ENCODE results near the gene POLR3B. TPM values are rescaled to one million over a fixed set of nuclear protein-coding genes. Genes with fewer than 3 reads are reported as not detected.
A peak's percentile ranks its signal among the peaks of the same experiment; 100 is the strongest.
"Not testable (repeated sequence)": the region's sequence is repeated elsewhere in the genome, so short reads cannot be mapped to it uniquely, and the experiment has no call there.

Gene POLR3B
- total RNA-seq: 5.2 TPM
- polyA plus RNA-seq: 1 to 10 TPM; 3.4 to 5.7 (median 4.6) TPM

- Histone ChIP-seq H3K4me3 (ENCODE audit: low read depth, low read length) (peak within 1 kb of the TSS; percentile 85), H3K27ac (ENCODE audit: insufficient read depth, low read length, poor library complexity, severe bottlenecking) (peak within 1 kb of the TSS; percentile 89), H3K4me1 (ENCODE audit: control insufficient read depth, insufficient read depth, low read length, poor library complexity, severe bottlenecking) (peaks cover 14% of the 10 kb centered on the region), H3K27me3 (ENCODE audit: control insufficient read depth, insufficient read depth, low read length) (no peaks in the 10 kb centered on the region), H3K9me3 (ENCODE audit: control insufficient read depth in 2 of 2, low read length in 2 of 2) (no peaks in the 10 kb centered on the region), H3K36me3 (ENCODE audit: control insufficient read depth, insufficient read depth, low read length) (no peaks in the 10 kb centered on the region)
- peaks cover 4% of the 10 kb centered on the region for H3K27me3 Mint-ChIP-seq
- peak; percentile 90 to 98 (median 98) for DNase-seq
- peak; percentile 93 for ATAC-seq (ENCODE audit: low read depth in 2 of 2)
- peaks cover 0 to 1% (median 0%) of the 10 kb centered on the region in 7 donors for H3K9me3 Mint-ChIP-seq
- peak within 1 kb of the TSS; percentile 91 to 95 (median 92) for H3K27ac Mint-ChIP-seq
- H3K4me1 Mint-ChIP-seq: peaks cover 11 to 19% (median 15%) of the 10 kb centered on the region in 4 donors
- H3K36me3 Mint-ChIP-seq: no peaks in the 10 kb centered on the region
- H3K4me3 Mint-ChIP-seq: peak within 1 kb of the TSS; percentile 85 to 95 (median 90)
Measured at GRCh38 chr12:106357549-106358395, at the start of gene POLR3B. POLR3B (plus strand) TSS chr12:106357748; CDS start chr12:106357880, 132 bp downstream.

GRCh38 chr12:106308121-106308520, 49.4 kb upstream of the POLR3B start:
- Histone ChIP-seq H3K27ac (ENCODE audit: insufficient read depth, low read length, poor library complexity, severe bottlenecking) (no peak overlapping the region), H3K4me1 (ENCODE audit: control insufficient read depth, insufficient read depth, low read length, poor library complexity, severe bottlenecking) (peaks cover 47% of the 10 kb centered on the region), H3K4me3 (ENCODE audit: low read depth, low read length) (peak overlapping the region; percentile 35), H3K9me3 (ENCODE audit: control insufficient read depth in 2 of 2, low read length in 2 of 2) (no peaks in the 10 kb centered on the region), H3K36me3 (ENCODE audit: control insufficient read depth, insufficient read depth, low read length) (peaks cover 49% of the 10 kb centered on the region), H3K27me3 (ENCODE audit: control insufficient read depth, insufficient read depth, low read length) (no peaks in the 10 kb centered on the region)
- Mint-ChIP-seq H3K27me3 (peaks cover 6% of the 10 kb centered on the region), H3K4me1 (peaks cover 51 to 88% (median 75%) of the 10 kb centered on the region in 4 donors), H3K36me3 (peaks cover 11% of the 10 kb centered on the region), H3K4me3 (peak overlapping the region in 2 of 4 donors; percentile 12 to 82), H3K27ac (peak overlapping the region in 1 of 3 donors; percentile 4), H3K9me3 (no peaks in the 10 kb centered on the region)
- DNase-seq (no peak), ATAC-seq (ENCODE audit: low read depth in 2 of 2) (no peak)

GRCh38 chr12:106308611-106309010, 48.9 kb upstream of the POLR3B start:
- peaks cover 47% of the 10 kb centered on the region for H3K4me1 ChIP-seq (ENCODE audit: control insufficient read depth, insufficient read depth, low read length, poor library complexity, severe bottlenecking)
- H3K36me3 Mint-ChIP-seq: peaks cover 11% of the 10 kb centered on the region

GRCh38 chr12:106309671-106310505, 47.7 kb upstream of the POLR3B start:
- Histone ChIP-seq H3K36me3 (ENCODE audit: control insufficient read depth, insufficient read depth, low read length) (peaks cover 62% of the 10 kb centered on the region), H3K4me1 (ENCODE audit: control insufficient read depth, insufficient read depth, low read length, poor library complexity, severe bottlenecking) (peaks cover 36% of the 10 kb centered on the region), H3K27me3 (ENCODE audit: control insufficient read depth, insufficient read depth, low read length) (no peaks in the 10 kb centered on the region), H3K4me3 (ENCODE audit: low read depth, low read length) (no peak overlapping the region), H3K9me3 (ENCODE audit: control insufficient read depth in 2 of 2, low read length in 2 of 2) (no peaks in the 10 kb centered on the region), H3K27ac (ENCODE audit: insufficient read depth, low read length, poor library complexity, severe bottlenecking) (no peak overlapping the region)
- no peak for ATAC-seq (ENCODE audit: low read depth in 2 of 2)
- peaks cover 39 to 76% (median 63%) of the 10 kb centered on the region in 4 donors for H3K4me1 Mint-ChIP-seq
- no peaks in the 10 kb centered on the region for H3K9me3 Mint-ChIP-seq
- peaks cover 16% of the 10 kb centered on the region for H3K36me3 Mint-ChIP-seq
- no peak for DNase-seq
- H3K27me3 Mint-ChIP-seq: no peaks in the 10 kb centered on the region
- peak overlapping the region; percentile 4 to 96 (median 82) for H3K27ac Mint-ChIP-seq
- peak overlapping the region in 2 of 4 donors; percentile 7 to 26 for H3K4me3 Mint-ChIP-seq

More at GRCh38 chr12:106308611-106309010, 48.9 kb upstream of the POLR3B start:
- H3K27ac Mint-ChIP-seq: peak overlapping the region; percentile 4 to 95 (median 57)
- Histone ChIP-seq H3K36me3 (ENCODE audit: control insufficient read depth, insufficient read depth, low read length) (peaks cover 52% of the 10 kb centered on the region), H3K27me3 (ENCODE audit: control insufficient read depth, insufficient read depth, low read length) (no peaks in the 10 kb centered on the region), H3K4me3 (ENCODE audit: low read depth, low read length) (peak overlapping the region; percentile 14), H3K9me3 (ENCODE audit: control insufficient read depth in 2 of 2, low read length in 2 of 2) (no peaks in the 10 kb centered on the region), H3K27ac (ENCODE audit: insufficient read depth, low read length, poor library complexity, severe bottlenecking) (no peak overlapping the region)
- ATAC-seq (ENCODE audit: low read depth in 2 of 2) (no peak), DNase-seq (no peak)
- no peaks in the 10 kb centered on the region for H3K9me3 Mint-ChIP-seq
- H3K4me1 Mint-ChIP-seq: peaks cover 47 to 89% (median 73%) of the 10 kb centered on the region in 4 donors
- peak overlapping the region in 2 of 4 donors; percentile 12 to 82 for H3K4me3 Mint-ChIP-seq
- peaks cover 1% of the 10 kb centered on the region for H3K27me3 Mint-ChIP-seq

- H3K27ac Mint-ChIP-seq: peak overlapping the region; percentile 4 to 82 (median 78)
- no peak overlapping the region for H3K4me3 ChIP-seq (ENCODE audit: low read depth, low read length)
- peak overlapping the region in 2 of 4 donors; percentile 26 to 45 for H3K4me3 Mint-ChIP-seq
- H3K36me3 ChIP-seq (ENCODE audit: control insufficient read depth, insufficient read depth, low read length): peaks cover 65% of the 10 kb centered on the region
- no peaks in the 10 kb centered on the region for H3K27me3 ChIP-seq (ENCODE audit: control insufficient read depth, insufficient read depth, low read length)
- no peaks in the 10 kb centered on the region for H3K27me3 Mint-ChIP-seq
- DNase-seq (no peak), ATAC-seq (ENCODE audit: low read depth in 2 of 2) (no peak)
- no peaks in the 10 kb centered on the region for H3K9me3 Mint-ChIP-seq
- H3K36me3 Mint-ChIP-seq: peaks cover 17% of the 10 kb centered on the region
- peaks cover 28% of the 10 kb centered on the region for H3K4me1 ChIP-seq (ENCODE audit: control insufficient read depth, insufficient read depth, low read length, poor library complexity, severe bottlenecking)
- peaks cover 38 to 75% (median 61%) of the 10 kb centered on the region in 4 donors for H3K4me1 Mint-ChIP-seq
- no peak overlapping the region for H3K27ac ChIP-seq (ENCODE audit: insufficient read depth, low read length, poor library complexity, severe bottlenecking)
- no peaks in the 10 kb centered on the region for H3K9me3 ChIP-seq (ENCODE audit: control insufficient read depth in 2 of 2, low read length in 2 of 2)
Measured at GRCh38 chr12:106310687-106311086, 46.9 kb upstream of the POLR3B start.

- Mint-ChIP-seq H3K9me3 (no peaks in the 10 kb centered on the region), H3K4me1 (peaks cover 34 to 74% (median 59%) of the 10 kb centered on the region in 4 donors), H3K4me3 (peak overlapping the region in 1 of 4 donors; percentile 39), H3K36me3 (peaks cover 19% of the 10 kb centered on the region), H3K27ac (peak overlapping the region in 2 of 3 donors; percentile 17 to 64), H3K27me3 (no peaks in the 10 kb centered on the region)
- no peak for ATAC-seq (ENCODE audit: low read depth in 2 of 2)
- H3K9me3 ChIP-seq (ENCODE audit: control insufficient read depth in 2 of 2, low read length in 2 of 2): no peaks in the 10 kb centered on the region
- H3K36me3 ChIP-seq (ENCODE audit: control insufficient read depth, insufficient read depth, low read length): peaks cover 69% of the 10 kb centered on the region
- peaks cover 24% of the 10 kb centered on the region for H3K4me1 ChIP-seq (ENCODE audit: control insufficient read depth, insufficient read depth, low read length, poor library complexity, severe bottlenecking)
- H3K27me3 ChIP-seq (ENCODE audit: control insufficient read depth, insufficient read depth, low read length): no peaks in the 10 kb centered on the region
- no peak overlapping the region for H3K27ac ChIP-seq (ENCODE audit: insufficient read depth, low read length, poor library complexity, severe bottlenecking)
- no peak overlapping the region for H3K4me3 ChIP-seq (ENCODE audit: low read depth, low read length)
- no peak for DNase-seq
Measured at GRCh38 chr12:106311139-106311538, 46.4 kb upstream of the POLR3B start.

GRCh38 chr12:106313413-106313812, 44.1 kb upstream of the POLR3B start:
- H3K27me3 Mint-ChIP-seq; H3K4me1 ChIP-seq (ENCODE audit: control insufficient read depth, insufficient read depth, low read length, poor library complexity, severe bottlenecking); H3K4me3 ChIP-seq (ENCODE audit: low read depth, low read length); H3K27ac Mint-ChIP-seq; DNase-seq; H3K9me3 ChIP-seq (ENCODE audit: control insufficient read depth in 2 of 2, low read length in 2 of 2); H3K27me3 ChIP-seq (ENCODE audit: control insufficient read depth, insufficient read depth, low read length); H3K27ac ChIP-seq (ENCODE audit: insufficient read depth, low read length, poor library complexity, severe bottlenecking); ATAC-seq (ENCODE audit: low read depth in 2 of 2); H3K4me3 Mint-ChIP-seq; H3K9me3 Mint-ChIP-seq: not testable (repeated sequence)
- peaks cover 86% of the 10 kb centered on the region for H3K36me3 ChIP-seq (ENCODE audit: control insufficient read depth, insufficient read depth, low read length)
- Mint-ChIP-seq H3K36me3 (peaks cover 24% of the 10 kb centered on the region), H3K4me1 (peaks cover 29 to 58% (median 45%) of the 10 kb centered on the region in 4 donors)

Measured in CD4-positive, CD25-positive, alpha-beta regulatory T cell (primary cell).